Fibroblast of lung (primary cell): Measurements from ENCODE around the gene ELMO1. TPM values are rescaled to one million over a fixed set of nuclear protein-coding genes. Genes with fewer than 3 reads are reported as not detected.

Experiments used
- DNase-seq, 2 donors: peaks; one replicate each; pipeline versions ENCODE4 v3.0.0 to v3.0.0-alpha.2; 2010; ENCODE audit warnings: low read depth in 2 of 2
- H2AFZ ChIP-seq: 2 replicates; pipeline ENCODE4 v1.5.1; 2012; ENCODE audit warnings: low read length, control low read depth, inconsistent platforms
- H3K27ac ChIP-seq: 2 replicates; pipeline ENCODE4 v1.5.1; 2011; ENCODE audit warnings: low read length, control low read depth; ENCODE audit not compliant: insufficient read depth
- H3K27me3 ChIP-seq: 2 replicates; pipeline ENCODE4 v1.5.1; 2011; ENCODE audit warnings: mild to moderate bottlenecking, low read length; ENCODE audit not compliant: control insufficient read depth, insufficient read depth
- H3K36me3 ChIP-seq: 2 replicates; pipeline ENCODE4 v1.5.1; 2011; ENCODE audit warnings: low read length; ENCODE audit not compliant: control insufficient read depth, insufficient read depth
- H3K4me1 ChIP-seq: 2 replicates; pipeline ENCODE4 v1.5.1; 2011; ENCODE audit warnings: low read length; ENCODE audit not compliant: control insufficient read depth, insufficient read depth; ENCODE audit errors: extremely low read depth
- H3K4me2 ChIP-seq: 2 replicates; pipeline ENCODE4 v1.5.1; 2011; ENCODE audit warnings: low read length, control low read depth; ENCODE audit not compliant: insufficient read depth; ENCODE audit errors: extremely low read depth
- H3K4me3 ChIP-seq, 4 experiments: fragments of 200-600 bp in 1 of 4; sonication (generic) in 1 of 4; replicated peaks in 1 of 4; 2 replicates each; pipeline ENCODE4 v1.5.1; 2011 to 2016; ENCODE audit warnings: low read length in 4 of 4, low read depth in 3 of 4, mild to moderate bottlenecking in 3 of 4, control low read depth in 2 of 4, inconsistent platforms in 1 of 4, mixed read lengths in 1 of 4; ENCODE audit not compliant: insufficient read depth in 1 of 4; ENCODE audit errors: control extremely low read depth in 1 of 4
- H3K79me2 ChIP-seq: 2 replicates; pipeline ENCODE4 v1.5.1; 2012; ENCODE audit warnings: mild to moderate bottlenecking, low read length, inconsistent platforms; ENCODE audit not compliant: control insufficient read depth, insufficient read depth
- H3K9ac ChIP-seq: 2 replicates; pipeline ENCODE4 v1.5.1; 2011; ENCODE audit warnings: mild to moderate bottlenecking, low read length, control low read depth; ENCODE audit not compliant: insufficient read depth
- H3K9me3 ChIP-seq: 2 replicates; pipeline ENCODE4 v1.5.1; 2012; ENCODE audit warnings: low read depth, low read length; ENCODE audit not compliant: control insufficient read depth, insufficient read depth
- H4K20me1 ChIP-seq: 2 replicates; pipeline ENCODE4 v1.5.1; 2011; ENCODE audit warnings: low read length; ENCODE audit not compliant: control insufficient read depth, insufficient read depth; ENCODE audit errors: extremely low read depth
- CTCF ChIP-seq, 2 donors: IDR thresholded peaks in 1 of 2; conservative IDR thresholded peaks in 1 of 2; 1 replicate in 1 of 2; 2 replicates in 1 of 2; pipeline ENCODE4 v1.5.1; 2011 to 2012; ENCODE audit warnings: low read length in 2 of 2, control low read depth in 1 of 2, inconsistent platforms in 1 of 2, low read depth in 1 of 2, mild to moderate bottlenecking in 1 of 2
- EZH2 ChIP-seq: IDR thresholded peaks from 2 replicates; pipeline ENCODE4 v1.5.1; 2012; ENCODE audit warnings: low read length, control low read depth, mild to moderate bottlenecking; ENCODE audit errors: missing control alignments
- polyA plus RNA-seq, 2 donors: library from polyadenylated mRNA; depleted of rRNA in 1 of 2; stranded (reverse) in 1 of 2; unstranded in 1 of 2; fragments of >200 nt; gene quantifications; 2 replicates each; pipeline ENCODE4 v1.2.1, GENCODE V29; 2011 to 2012; ENCODE audit warnings: missing spikeins in 1 of 2
- total RNA-seq: library from RNA; depleted of rRNA; stranded (reverse); fragments of >200 nt; gene quantifications from 2 replicates; pipeline ENCODE4 v1.2.1, GENCODE V29; 2014

Gene ELMO1
- total and polyA plus RNA-seq, 2 donors (not counting 1 experiment from before 2014, with no cell fraction given) = 0.50 TPM; not detected in 1

- TF ChIP-seq CTCF (conservative IDR thresholded peaks at IDR 0.05 in 1 of 2, IDR thresholded peaks at IDR 0.05 in 1 of 2; ENCODE audit: low read depth in 1 of 2, low read length in 2 of 2) = no peak
- TF ChIP-seq EZH2 = no peak
- no peaks in the 10 kb centered on the region for H4K20me1 ChIP-seq
- H3K27ac ChIP-seq = no peak overlapping the region
- H3K4me2 ChIP-seq = no peak overlapping the region
- no peaks in the 10 kb centered on the region for H3K27me3 ChIP-seq
- H2AFZ ChIP-seq = no peak overlapping the region
- no peaks in the 10 kb centered on the region for H3K79me2 ChIP-seq
- no peaks in the 10 kb centered on the region for H3K4me1 ChIP-seq
- H3K9ac ChIP-seq = no peak overlapping the region
- H3K4me3 ChIP-seq = no peak overlapping the region
- H3K36me3 ChIP-seq = no peaks in the 10 kb centered on the region
- H3K9me3 ChIP-seq = no peaks in the 10 kb centered on the region
- DNase-seq = no peak
These were observed 219.3 kb downstream of the ELMO1 start for GRCh38 chr7:37229381-37229780.

- H3K4me1 ChIP-seq = no peaks in the 10 kb centered on the region
- no peak overlapping the region for H2AFZ ChIP-seq
- H3K27me3 ChIP-seq = no peaks in the 10 kb centered on the region
- no peak overlapping the region for H3K4me2 ChIP-seq
- no peak overlapping the region for H3K9ac ChIP-seq
- no peaks in the 10 kb centered on the region for H3K79me2 ChIP-seq
- no peaks in the 10 kb centered on the region for H3K36me3 ChIP-seq
- no peak overlapping the region for H3K27ac ChIP-seq
- H4K20me1 ChIP-seq = no peaks in the 10 kb centered on the region
- H3K4me3 ChIP-seq = no peak overlapping the region
- no peaks in the 10 kb centered on the region for H3K9me3 ChIP-seq
- DNase-seq = no peak
- TF ChIP-seq EZH2 (no peak), CTCF (conservative IDR thresholded peaks at IDR 0.05 in 1 of 2, IDR thresholded peaks at IDR 0.05 in 1 of 2; ENCODE audit: low read depth in 1 of 2, low read length in 2 of 2) (no peak)
These were observed 223.2 kb downstream of the ELMO1 start for GRCh38 chr7:37225285-37225969.

GRCh38 chr7:37224746-37225145 is 223.9 kb downstream of the ELMO1 start:
- no peaks in the 10 kb centered on the region for H3K27me3 ChIP-seq
- no peaks in the 10 kb centered on the region for H3K79me2 ChIP-seq
- no peak overlapping the region for H3K27ac ChIP-seq
- TF ChIP-seq CTCF (conservative IDR thresholded peaks at IDR 0.05 in 1 of 2, IDR thresholded peaks at IDR 0.05 in 1 of 2; ENCODE audit: low read depth in 1 of 2, low read length in 2 of 2) (no peak), EZH2 (no peak)
- no peak overlapping the region for H3K4me2 ChIP-seq
- no peak overlapping the region for H3K9ac ChIP-seq
- DNase-seq = no peak
- H2AFZ ChIP-seq = no peak overlapping the region
- H4K20me1 ChIP-seq = no peaks in the 10 kb centered on the region
- no peaks in the 10 kb centered on the region for H3K4me1 ChIP-seq
- no peak overlapping the region for H3K4me3 ChIP-seq
- H3K9me3 ChIP-seq = no peaks in the 10 kb centered on the region
- no peaks in the 10 kb centered on the region for H3K36me3 ChIP-seq
